GM23248 (cell line): Measurements from ENCODE around the gene ZBTB7C.

Experiments used
- EZH2 ChIP-seq: fragments of 200-600 bp; sonication (generic); IDR thresholded peaks from 2 replicates; pipeline ENCODE4 v1.6.1; 2018; ENCODE audit warnings: antibody characterized with exemption, mild to moderate bottlenecking; ENCODE audit not compliant: insufficient read depth, poor library complexity, severe bottlenecking
- EZH2phosphoT487 ChIP-seq: fragments of 200-600 bp; sonication (generic); IDR thresholded peaks from 2 replicates; pipeline ENCODE4 v1.6.1; 2018; ENCODE audit warnings: antibody characterized with exemption, moderate library complexity, mild to moderate bottlenecking, low read depth; ENCODE audit not compliant: insufficient read depth

- no peak for TF ChIP-seq EZH2phosphoT487
- TF ChIP-seq EZH2: no peak
Measured at GRCh38 chr18:48197819-48198218, 211.4 kb downstream of the ZBTB7C start.
